Measurements from ENCODE around the gene DENND2C. TPM values are rescaled to one million over a fixed set of nuclear protein-coding genes. Genes with fewer than 3 reads are reported as not detected.

The DENND2C gene
- total RNA-seq, 2 donors from 2014 or later = 2.3 to 3.0 TPM

- H3K36me3 ChIP-seq (replicated peaks in 1 of 2; ENCODE audit: insufficient read depth in 1 of 2, low read depth in 2 of 2) = peaks cover 0 to 18% of the 10 kb centered on the region in 2 donors
- no peak for ATAC-seq
- no peak overlapping the region for H3K4me3 ChIP-seq
- no peaks in the 10 kb centered on the region for H3K9me3 ChIP-seq
- H3K27me3 ChIP-seq = no peaks in the 10 kb centered on the region
- 87 to 96% methylated on average over 5 of the region's 5 CpGs for WGBS, 2 donors
- TF ChIP-seq POLR2A (IDR thresholded peaks at IDR 0.05) = no peak
- TF ChIP-seq CTCF (IDR thresholded peaks at IDR 0.05) = no peak
- H3K27ac ChIP-seq = no peak overlapping the region
- H3K4me1 ChIP-seq = no peaks in the 10 kb centered on the region
- intact Hi-C loops (cut with DNase I) = no loop called here
- DNase-seq = no peak
Measured at GRCh38 chr1:114702737-114703136, 32.9 kb upstream of the DENND2C start.

- no peak for DNase-seq
- Histone ChIP-seq H3K27me3 (no peaks in the 10 kb centered on the region), H3K4me3 (no peak overlapping the region), H3K9me3 (no peaks in the 10 kb centered on the region), H3K4me1 (no peaks in the 10 kb centered on the region), H3K27ac (no peak overlapping the region), H3K36me3 (replicated peaks in 1 of 2; ENCODE audit: insufficient read depth in 1 of 2, low read depth in 2 of 2) (peaks cover 0 to 12% of the 10 kb centered on the region in 2 donors)
- 36 to 50% methylated on average over 2 of the region's 2 CpGs for WGBS, 2 donors
- intact Hi-C loops (cut with DNase I) = no loop called here
- TF ChIP-seq CTCF (IDR thresholded peaks at IDR 0.05) (no peak), POLR2A (IDR thresholded peaks at IDR 0.05) (no peak)
- ATAC-seq = no peak
Measured at GRCh38 chr1:114701931-114702330, 32.1 kb upstream of the DENND2C start.

DNA sequence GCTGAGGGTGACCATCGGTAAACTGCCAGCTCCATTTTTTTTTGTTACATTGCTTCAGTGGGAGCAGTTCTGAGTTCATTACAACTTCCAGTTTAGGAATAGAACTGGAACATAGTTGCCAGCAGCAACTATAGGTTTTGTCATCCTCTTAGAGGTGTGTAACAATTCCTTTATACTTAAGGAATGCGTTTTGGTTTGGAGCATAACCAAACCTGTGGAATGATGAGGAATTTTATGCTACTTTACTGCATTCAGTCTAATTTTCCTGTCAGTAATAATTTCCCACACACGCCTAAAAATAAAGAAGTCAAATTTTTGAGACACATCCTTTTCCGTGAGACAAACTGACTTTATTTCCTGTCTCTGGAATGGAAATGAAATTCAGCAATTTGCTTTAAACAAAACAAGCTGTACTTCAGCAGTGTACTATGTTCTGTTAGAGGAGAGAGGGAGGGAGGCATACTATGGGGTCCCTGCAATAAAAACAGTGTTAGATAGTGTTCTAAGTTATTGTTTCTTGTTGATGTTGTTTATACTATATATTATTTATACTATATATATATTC, 30.3 kb upstream of the DENND2C start:
- ATAC-seq (no peak), DNase-seq (no peak)
- H3K27me3 ChIP-seq = no peaks in the 10 kb centered on the region
- H3K4me3 ChIP-seq = no peak overlapping the region
- no peak for TF ChIP-seq POLR2A (IDR thresholded peaks at IDR 0.05)
- no peak for TF ChIP-seq CTCF (IDR thresholded peaks at IDR 0.05)
- no peaks in the 10 kb centered on the region for H3K9me3 ChIP-seq
- H3K36me3 ChIP-seq (replicated peaks in 1 of 2; ENCODE audit: insufficient read depth in 1 of 2, low read depth in 2 of 2) = no peaks in the 10 kb centered on the region
- H3K27ac ChIP-seq = no peak overlapping the region
- no peaks in the 10 kb centered on the region for H3K4me1 ChIP-seq
- WGBS, 2 donors = 45 to 52% methylated on average over 4 of the region's 4 CpGs
- intact Hi-C loops (cut with DNase I) = no loop called here

DNA sequence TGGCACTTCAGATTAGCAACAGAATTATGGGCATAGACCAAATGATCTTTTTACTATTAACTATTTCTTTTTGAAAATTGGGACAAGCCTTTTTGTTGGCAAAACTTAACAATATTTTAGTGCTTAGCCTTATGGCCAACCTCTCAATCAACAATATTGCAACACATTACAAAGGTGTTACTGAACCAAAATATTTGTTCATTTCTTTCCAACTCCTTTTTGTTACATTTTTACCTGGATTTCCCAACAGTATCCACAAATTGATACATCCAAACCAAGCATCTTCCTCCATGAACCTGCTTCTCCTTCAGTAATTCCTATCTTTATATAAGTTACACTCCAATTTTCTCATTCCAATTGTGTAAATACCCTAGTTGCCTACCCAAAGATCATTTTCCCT, 27.0 kb upstream of the DENND2C start:
- Histone ChIP-seq H3K27ac (no peak overlapping the region), H3K4me3 (no peak overlapping the region)
- no peak for TF ChIP-seq CTCF (IDR thresholded peaks at IDR 0.05)
- TF ChIP-seq POLR2A (IDR thresholded peaks at IDR 0.05) = no peak

GRCh38 chr1:114695430-114696058, 25.7 kb upstream of the DENND2C start, which contains the start of gene AMPD1:
TSS of gene AMPD1 (minus strand) at chr1:114695546. CDS start at chr1:114695471, 75 bp downstream.
- no peak for TF ChIP-seq CTCF (IDR thresholded peaks at IDR 0.05)
- no peak for TF ChIP-seq POLR2A (IDR thresholded peaks at IDR 0.05)
- no peaks in the 10 kb centered on the region for H3K4me1 ChIP-seq
- no peaks in the 10 kb centered on the region for H3K27me3 ChIP-seq
- no peak within 1 kb of the TSS for H3K27ac ChIP-seq
- no peak within 1 kb of the TSS for H3K4me3 ChIP-seq
- ATAC-seq = no peak
- no peak for DNase-seq
- intact Hi-C loops (cut with DNase I) = no loop called here
- no peaks in the 10 kb centered on the region for H3K9me3 ChIP-seq
- 64% methylated on average over 6 of the region's 6 CpGs for WGBS, 2 donors
- H3K36me3 ChIP-seq (replicated peaks in 1 of 2; ENCODE audit: insufficient read depth in 1 of 2, low read depth in 2 of 2) = no peaks in the 10 kb centered on the region

More for the DNA sequence above, 27.0 kb upstream of the DENND2C start:
- Histone ChIP-seq H3K9me3 (no peaks in the 10 kb centered on the region), H3K4me1 (no peaks in the 10 kb centered on the region), H3K36me3 (replicated peaks in 1 of 2; ENCODE audit: insufficient read depth in 1 of 2, low read depth in 2 of 2) (no peaks in the 10 kb centered on the region), H3K27me3 (no peaks in the 10 kb centered on the region)
- ATAC-seq (no peak), DNase-seq (no peak)
- intact Hi-C loops (cut with DNase I) = no loop called here
